B cell (primary cell): Measurements from ENCODE around the gene THSD4.

Experiments used
- EZH2 ChIP-seq: IDR thresholded peaks from 2 replicates; pipeline ENCODE4 v1.6.1; 2012; ENCODE audit warnings: borderline replicate concordance, low read depth, mild to moderate bottlenecking, moderate library complexity, low read length; ENCODE audit not compliant: insufficient read depth, poor library complexity, severe bottlenecking
- TF ChIP-seq, protein P1 (sequence below): fragments of 200-600 bp; IDR thresholded peaks from one replicate; pipeline ENCODE4 v1.8.0; 2022; ENCODE audit warnings: antibody characterized with exemption, mild to moderate bottlenecking

GRCh38 chr15:71760852-71761251 lies 645.6 kb downstream of the THSD4 start:
- TF ChIP-seq, protein P1, sequence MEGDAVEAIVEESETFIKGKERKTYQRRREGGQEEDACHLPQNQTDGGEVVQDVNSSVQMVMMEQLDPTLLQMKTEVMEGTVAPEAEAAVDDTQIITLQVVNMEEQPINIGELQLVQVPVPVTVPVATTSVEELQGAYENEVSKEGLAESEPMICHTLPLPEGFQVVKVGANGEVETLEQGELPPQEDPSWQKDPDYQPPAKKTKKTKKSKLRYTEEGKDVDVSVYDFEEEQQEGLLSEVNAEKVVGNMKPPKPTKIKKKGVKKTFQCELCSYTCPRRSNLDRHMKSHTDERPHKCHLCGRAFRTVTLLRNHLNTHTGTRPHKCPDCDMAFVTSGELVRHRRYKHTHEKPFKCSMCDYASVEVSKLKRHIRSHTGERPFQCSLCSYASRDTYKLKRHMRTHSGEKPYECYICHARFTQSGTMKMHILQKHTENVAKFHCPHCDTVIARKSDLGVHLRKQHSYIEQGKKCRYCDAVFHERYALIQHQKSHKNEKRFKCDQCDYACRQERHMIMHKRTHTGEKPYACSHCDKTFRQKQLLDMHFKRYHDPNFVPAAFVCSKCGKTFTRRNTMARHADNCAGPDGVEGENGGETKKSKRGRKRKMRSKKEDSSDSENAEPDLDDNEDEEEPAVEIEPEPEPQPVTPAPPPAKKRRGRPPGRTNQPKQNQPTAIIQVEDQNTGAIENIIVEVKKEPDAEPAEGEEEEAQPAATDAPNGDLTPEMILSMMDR: no peak
- no peak for TF ChIP-seq EZH2
